HepG2 (cell line): ENCODE data around the gene FDXACB1. TPM values are rescaled to one million over a fixed set of nuclear protein-coding genes. Genes with fewer than 3 reads are reported as not detected.

ENCODE experiments used
- ATAC-seq: fragments of 200-7000 bp; cut with Tn5 transposase; 3 replicates; pipeline ENCODE4 v1.9.1; 2020; ENCODE audit warnings: mild to moderate bottlenecking, moderate library complexity
- BruUV-seq: library from RNA; stranded (reverse); fragments of 400-500 nt; replicated peaks from 2 replicates; lab custom pipeline; 2021; lab: Mats Ljungman, UMichigan
- CTCF ChIA-PET: fragments of 300-600 bp; formaldehyde crosslinking; extraction: SDS; loops from one replicate; lab custom pipeline; 2021; ENCODE audit warnings: low total read pairs, inconsistent platforms, low intra/inter-chr PET ratio; lab: Yijun Ruan, JAX
- POLR2A ChIA-PET: fragments of 350-600 bp; sonication (Branson Sonifier 250); formaldehyde crosslinking; loops from one replicate; lab custom pipeline; 2020; ENCODE audit warnings: antibody characterized with exemption, inconsistent platforms; lab: Yijun Ruan, JAX
- DNase-seq: peaks from one replicate; pipeline ENCODE4 v3.0.0-alpha.2; 2015; ENCODE audit warnings: low spot score
- FAIRE-seq: peaks from 3 replicates; lab custom pipeline; 2011; peaks lifted over from hg19 to GRCh38; lab: Jason Lieb, UNC
- H2AFZ ChIP-seq: one replicate; pipeline ENCODE4 v1.6.1; 2011; ENCODE audit warnings: low read length, inconsistent platforms
- H3K27ac ChIP-seq: fragments of 300-600 bp; 3 replicates; pipeline ENCODE4 v1.8.0; 2011; ENCODE audit warnings: mixed run types, mild to moderate bottlenecking, mixed read lengths, low read length, inconsistent platforms; ENCODE audit not compliant: insufficient read depth; ENCODE audit errors: extremely low read length
- H3K27me3 ChIP-seq, 2 experiments: fragments of 200-600 bp in 1 of 2; 2 replicates in 1 of 2; 3 replicates in 1 of 2; pipeline versions ENCODE4 v1.6.0 to v1.8.0; 2011; ENCODE audit warnings: low read length in 2 of 2, mild to moderate bottlenecking in 2 of 2, moderate library complexity in 2 of 2, inconsistent platforms in 1 of 2; ENCODE audit not compliant: insufficient read depth in 2 of 2, control insufficient read depth in 1 of 2
- H3K36me3 ChIP-seq, 2 experiments: fragments of 200-600 bp in 1 of 2; replicated peaks in 1 of 2; 2 replicates in 1 of 2; 3 replicates in 1 of 2; pipeline versions ENCODE4 v1.5.1 to v1.8.0; 2011; ENCODE audit warnings: low read length in 2 of 2, inconsistent platforms in 1 of 2; ENCODE audit not compliant: insufficient read depth in 2 of 2, control insufficient read depth in 1 of 2
- H3K4me1 ChIP-seq: 2 replicates; pipeline ENCODE4 v1.5.1; 2012; ENCODE audit warnings: low read length, inconsistent platforms; ENCODE audit not compliant: insufficient read depth
- H3K4me2 ChIP-seq: 2 replicates; pipeline ENCODE4 v1.6.0; 2011; ENCODE audit warnings: low read depth, low read length, inconsistent platforms
- H3K4me3 ChIP-seq, 3 experiments: fragments of 200-600 bp in 1 of 3; sonication (generic), shearing (Covaris generic) in 1 of 3; replicated peaks in 1 of 3; 2 replicates each; pipeline ENCODE4 v1.5.1; 2011 to 2016; ENCODE audit warnings: low read length in 3 of 3, inconsistent platforms in 2 of 3, low read depth in 2 of 3, mild to moderate bottlenecking in 2 of 3, control low read depth in 1 of 3, mixed read lengths in 1 of 3; ENCODE audit not compliant: insufficient read depth in 1 of 3
- H3K79me2 ChIP-seq: one replicate; pipeline ENCODE4 v1.6.1; 2011; ENCODE audit warnings: low read length, inconsistent platforms; ENCODE audit not compliant: insufficient read depth
- H3K9ac ChIP-seq: 2 replicates; pipeline ENCODE4 v1.6.0; 2011; ENCODE audit warnings: mild to moderate bottlenecking, low read depth, low read length, inconsistent platforms; ENCODE audit not compliant: insufficient read depth
- H3K9me3 ChIP-seq: 2 replicates; pipeline ENCODE4 v1.5.1; 2012; ENCODE audit warnings: mild to moderate bottlenecking, low read length
- H4K20me1 ChIP-seq: 2 replicates; pipeline ENCODE4 v1.6.0; 2011; ENCODE audit warnings: inconsistent platforms, mild to moderate bottlenecking, low read length, moderate library complexity; ENCODE audit not compliant: insufficient read depth
- CEBPB ChIP-seq: IDR thresholded peaks from 2 replicates; pipeline ENCODE4 v1.6.1; 2011; ENCODE audit warnings: low read depth, low read length, improper control_type of control experiment, borderline replicate concordance
- CEBPG ChIP-seq: IDR thresholded peaks from 2 replicates; pipeline ENCODE4 v1.6.1; 2016
- CREB1 ChIP-seq, 2 experiments: fragments of 450-650 bp in 1 of 2; IDR thresholded peaks; 2 replicates each; pipeline ENCODE4 v1.6.1; 2016 to 2017; ENCODE audit warnings: control low read depth in 1 of 2, mild to moderate bottlenecking in 1 of 2, missing compliant biosample characterization in 1 of 2, missing genetic modification characterization in 1 of 2
- GTF2F1 ChIP-seq: fragments of 150-350 bp; IDR thresholded peaks from 2 replicates; pipeline ENCODE4 v1.6.1; 2014; ENCODE audit warnings: low read length
- HNRNPL ChIP-seq: fragments of 200-400 bp; formaldehyde crosslinking; IDR thresholded peaks from 2 replicates; pipeline ENCODE4 v1.6.1; 2017; ENCODE audit warnings: mild to moderate bottlenecking, low read depth, low read length
- NFE2L2 ChIP-seq: fragments of 150-350 bp; IDR thresholded peaks from 2 replicates; pipeline ENCODE4 v1.6.1; 2014; ENCODE audit warnings: low read length
- SAFB2 ChIP-seq: sonication (generic); formaldehyde crosslinking; IDR thresholded peaks from 2 replicates; pipeline ENCODE4 v1.5.1; 2020; ENCODE audit warnings: missing genetic modification reagents, low read depth, mild to moderate bottlenecking, borderline replicate concordance
- TSC22D2 ChIP-seq: sonication (generic); formaldehyde crosslinking; IDR thresholded peaks from 2 replicates; pipeline ENCODE4 v1.5.1; 2020; ENCODE audit warnings: missing genetic modification reagents, mild to moderate bottlenecking, borderline replicate concordance
- ZNF281 ChIP-seq: sonication (generic); formaldehyde crosslinking; IDR thresholded peaks from 2 replicates; pipeline ENCODE4 v1.4.0; 2020; ENCODE audit warnings: missing genetic modification reagents, borderline replicate concordance
- ZNF652 ChIP-seq: IDR thresholded peaks from 2 replicates; pipeline ENCODE4 v1.6.1; 2016; ENCODE audit warnings: low read depth, borderline replicate concordance
- WGBS: methylation state at CpG from one replicate; pipeline ENCODE4 v1.1.6; 2017; ENCODE audit warnings: low lambda C conversion rate; 5-methylcytosine and 5-hydroxymethylcytosine counted together
- in situ Hi-C: cut with HindIII; loops from 2 replicates; pipeline ENCODE4 v1.10.0; 2017; ENCODE audit warnings: low pct_unique_long_range_greater_than_20kb; ENCODE audit not compliant: extremely low pct_ligation_motif_present
- intact Hi-C: fragments of 100-400 bp; cut with micrococcal nuclease; formaldehyde crosslinking; loops from one replicate; pipeline ENCODE4 v1.10.0; 2022; ENCODE audit not compliant: unreplicated experiment
- polyA plus RNA-seq, 8 experiments: library from polyadenylated mRNA; depleted of rRNA in 3 of 8; stranded (reverse) in 7 of 8; unstranded in 1 of 8; fragments of >200 nt; fragmentation: Illumina TruSeq in 4 of 8; extraction: Trizol in 4 of 8; gene quantifications; 2 replicates each; pipeline versions ENCODE4 v1.2.1 to v1.2.3, GENCODE V29; 2011 to 2016; ENCODE audit warnings: low read depth in 4 of 8, missing spikeins in 1 of 8, mixed read lengths in 1 of 8; ENCODE audit not compliant: insufficient read depth in 1 of 8
- total RNA-seq, 5 experiments: library from RNA; depleted of rRNA; stranded (reverse); fragments of >200 nt; fragmentation: Illumina TruSeq; extraction: Trizol; gene quantifications; 2 replicates each; pipeline ENCODE4 v1.2.3, GENCODE V29; 2016; ENCODE audit warnings: low read depth in 1 of 5

The FDXACB1 gene
- total and polyA plus RNA-seq, 2 of the 13 experiments (the other 11 are each of a cell fraction or from before 2014, with no cell fraction given), result 1.1 to 3.4 TPM

- peak; percentile 74; the same call in 1 of the 2 replicates for TF ChIP-seq NFE2L2
- TF ChIP-seq ZNF652 (CRISPR knock-in tag), result peak; percentile 82
- no peak for TF ChIP-seq TSC22D2 (CRISPR knock-in tag)
- TF ChIP-seq, all 625 proteins: peak for 11
These were observed 44.4 kb upstream of the FDXACB1 start (continued) for GRCh38 chr11:111923351-111923788.

- ATAC-seq, result no peak
- TF ChIP-seq CEBPB (peak; percentile 95), GTF2F1 (no peak), ZNF281 (CRISPR knock-in tag) (no peak), CREB1 (IDR thresholded peaks at IDR 0.05) (no peak), CREB1 (CRISPR knock-in tag; IDR thresholded peaks at IDR 0.05) (0 out of 2 replicates have a peak, but pooled peaks have one; percentile 1), CEBPG (CRISPR knock-in tag) (peak; percentile 95), SAFB2 (CRISPR knock-in tag) (no peak), HNRNPL (no peak)
- Histone ChIP-seq H3K36me3 (no peaks in the 10 kb centered on the region), H3K9me3 (no peaks in the 10 kb centered on the region), H3K4me3 (peak overlapping the region in 2 of 3 experiments; percentile 49 to 57; a peak in 4 of 6 replicates), H3K9ac (peak overlapping the region; percentile 72), H2AFZ (no peak overlapping the region), H3K79me2 (no peaks in the 10 kb centered on the region), H3K27ac (peak overlapping the region; percentile 92), H4K20me1 (no peaks in the 10 kb centered on the region), H3K4me1 (peaks cover 91% of the 10 kb centered on the region), H3K27me3 (no peaks in the 10 kb centered on the region), H3K4me2 (peak overlapping the region; percentile 78)
- intact Hi-C loops (no loop called here), in situ Hi-C loops (no loop called here)
- FAIRE-seq, result no peak
- DNase-seq, result peak; percentile 41
- WGBS, result 4% methylated on average over 2 of the region's 2 CpGs
- BruUV-seq, result no TSS peak
- ChIA-PET POLR2A (interaction anchor here (1.3 kb wide), 1 partner anchor 44 kb away, joined by 3 read pairs; the partner anchor contains the start of gene FDXACB1), CTCF (no interaction called here)
These were observed 43.8 kb upstream of the FDXACB1 start for GRCh38 chr11:111922803-111923202.
